Glutamatergic neuron (in vitro differentiated cells): ENCODE data around the gene CHRND. TPM values are rescaled to one million over a fixed set of nuclear protein-coding genes. Genes with fewer than 3 reads are reported as not detected.

ENCODE experiments used
- DNase-seq: peaks from one replicate; pipeline ENCODE4 v3.0.0; 2022
- H3K27ac Mint-ChIP-seq: one replicate; pipeline ENCODE4 v1.8.0; 2020; ENCODE audit warnings: mild to moderate bottlenecking, mixed read lengths, inconsistent platforms; ENCODE audit not compliant: unreplicated experiment
- H3K27me3 Mint-ChIP-seq: one replicate; pipeline ENCODE4 v1.8.0; 2020; ENCODE audit warnings: mild to moderate bottlenecking, moderate library complexity, mixed read lengths, inconsistent platforms; ENCODE audit not compliant: unreplicated experiment
- H3K36me3 Mint-ChIP-seq: one replicate; pipeline ENCODE4 v1.8.0; 2020; ENCODE audit warnings: mild to moderate bottlenecking, mixed read lengths, inconsistent platforms; ENCODE audit not compliant: unreplicated experiment
- H3K4me1 Mint-ChIP-seq: one replicate; pipeline ENCODE4 v1.8.0; 2020; ENCODE audit warnings: mild to moderate bottlenecking, low read depth, mixed read lengths, inconsistent platforms; ENCODE audit not compliant: unreplicated experiment
- H3K4me3 Mint-ChIP-seq: one replicate; pipeline ENCODE4 v1.8.0; 2020; ENCODE audit warnings: mild to moderate bottlenecking, mixed read lengths, inconsistent platforms; ENCODE audit not compliant: unreplicated experiment
- H3K9me3 Mint-ChIP-seq: one replicate; pipeline ENCODE4 v1.8.0; 2020; ENCODE audit warnings: mild to moderate bottlenecking, moderate library complexity, mixed read lengths, inconsistent platforms; ENCODE audit not compliant: unreplicated experiment
- CTCF ChIP-seq: fragments of 200-600 bp; sonication (generic); IDR thresholded peaks from one replicate; pipeline ENCODE4 v1.5.0; 2021; ENCODE audit not compliant: partially characterized antibody, unreplicated experiment
- total RNA-seq: library from RNA; stranded (reverse); fragmentation: NEBNext Ultra II Directional; extraction: Animal tissue kit (Norgen Biotek cat#: 25700); gene quantifications from one replicate; pipeline ENCODE4 v1.2.1, GENCODE V29; 2021; ENCODE audit not compliant: unreplicated experiment

CHRND gene
- total RNA-seq, 1 donor from 2014 or later = 2.2 TPM

GRCh38 chr2:232488721-232489300, 37.1 kb upstream of the CHRND start:
- H3K36me3 Mint-ChIP-seq = no peaks in the 10 kb centered on the region
- H3K27me3 Mint-ChIP-seq = peaks cover 30% of the 10 kb centered on the region
- H3K9me3 Mint-ChIP-seq = peaks cover 10% of the 10 kb centered on the region
- peak overlapping the region; percentile 30 for H3K4me3 Mint-ChIP-seq
- peaks cover 2% of the 10 kb centered on the region for H3K4me1 Mint-ChIP-seq
- H3K27ac Mint-ChIP-seq = no peak overlapping the region
- TF ChIP-seq CTCF = no peak
- DNase-seq = no peak

GRCh38 chr2:232489516-232490220, 36.3 kb upstream of the CHRND start:
- peak; percentile 15 for DNase-seq
- TF ChIP-seq CTCF = no peak
- Mint-ChIP-seq H3K27ac (no peak overlapping the region), H3K4me1 (peaks cover 3% of the 10 kb centered on the region), H3K9me3 (peaks cover 8% of the 10 kb centered on the region), H3K36me3 (no peaks in the 10 kb centered on the region), H3K4me3 (no peak overlapping the region), H3K27me3 (peaks cover 30% of the 10 kb centered on the region)

- Mint-ChIP-seq H3K27ac (no peak overlapping the region), H3K4me1 (peaks cover 3% of the 10 kb centered on the region), H3K9me3 (peaks cover 5% of the 10 kb centered on the region), H3K4me3 (no peak overlapping the region), H3K36me3 (no peaks in the 10 kb centered on the region), H3K27me3 (peaks cover 22% of the 10 kb centered on the region)
- peak; percentile 59 for DNase-seq
- no peak for TF ChIP-seq CTCF
These were observed 35.5 kb upstream of the CHRND start for GRCh38 chr2:232490221-232491138.

- peaks cover 3% of the 10 kb centered on the region for H3K4me1 Mint-ChIP-seq
- H3K27ac Mint-ChIP-seq = no peak overlapping the region
- H3K27me3 Mint-ChIP-seq = peaks cover 22% of the 10 kb centered on the region
- no peak overlapping the region for H3K4me3 Mint-ChIP-seq
- DNase-seq = no peak
- peaks cover 5% of the 10 kb centered on the region for H3K9me3 Mint-ChIP-seq
- no peaks in the 10 kb centered on the region for H3K36me3 Mint-ChIP-seq
- TF ChIP-seq CTCF = no peak
These were observed 34.7 kb upstream of the CHRND start for GRCh38 chr2:232491139-232491780.
